ENCODE results near the gene ELN. TPM values are rescaled to one million over a fixed set of nuclear protein-coding genes. Genes with fewer than 3 reads are reported as not detected.

ELN gene
- total RNA-seq, 4 donors from 2014 or later: 5.3 to 14.8 (median 6.9) TPM

- in situ Hi-C loops (cut with MboI; ENCODE audit: low sequenced_read_pairs in 4 of 4): no loop called here
- H3K27ac ChIP-seq: no peak overlapping the region
- no peaks in the 10 kb centered on the region for H3K27me3 ChIP-seq
- H3K36me3 ChIP-seq: no peaks in the 10 kb centered on the region
- no peaks in the 10 kb centered on the region for H3K9me3 ChIP-seq
- DNase-seq (no peak), ATAC-seq (no peak)
- peaks cover 24 to 29% of the 10 kb centered on the region in 2 donors for H3K4me1 ChIP-seq
- intact Hi-C loops (cut with DNase I; ENCODE audit: low total_unique reads): no loop called here
- no peak for TF ChIP-seq POLR2A (IDR thresholded peaks at IDR 0.05)
- TF ChIP-seq, protein P1, sequence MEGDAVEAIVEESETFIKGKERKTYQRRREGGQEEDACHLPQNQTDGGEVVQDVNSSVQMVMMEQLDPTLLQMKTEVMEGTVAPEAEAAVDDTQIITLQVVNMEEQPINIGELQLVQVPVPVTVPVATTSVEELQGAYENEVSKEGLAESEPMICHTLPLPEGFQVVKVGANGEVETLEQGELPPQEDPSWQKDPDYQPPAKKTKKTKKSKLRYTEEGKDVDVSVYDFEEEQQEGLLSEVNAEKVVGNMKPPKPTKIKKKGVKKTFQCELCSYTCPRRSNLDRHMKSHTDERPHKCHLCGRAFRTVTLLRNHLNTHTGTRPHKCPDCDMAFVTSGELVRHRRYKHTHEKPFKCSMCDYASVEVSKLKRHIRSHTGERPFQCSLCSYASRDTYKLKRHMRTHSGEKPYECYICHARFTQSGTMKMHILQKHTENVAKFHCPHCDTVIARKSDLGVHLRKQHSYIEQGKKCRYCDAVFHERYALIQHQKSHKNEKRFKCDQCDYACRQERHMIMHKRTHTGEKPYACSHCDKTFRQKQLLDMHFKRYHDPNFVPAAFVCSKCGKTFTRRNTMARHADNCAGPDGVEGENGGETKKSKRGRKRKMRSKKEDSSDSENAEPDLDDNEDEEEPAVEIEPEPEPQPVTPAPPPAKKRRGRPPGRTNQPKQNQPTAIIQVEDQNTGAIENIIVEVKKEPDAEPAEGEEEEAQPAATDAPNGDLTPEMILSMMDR (IDR thresholded peaks at IDR 0.05 in 4 of 5, conservative IDR thresholded peaks at IDR 0.05 in 1 of 5): no peak
- no peak overlapping the region for H3K4me3 ChIP-seq
Measured at GRCh38 chr7:74014931-74015330, 13.0 kb upstream of the ELN start.

GRCh38 chr7:74015670-74016069, 12.3 kb upstream of the ELN start:
- intact Hi-C loops (cut with DNase I; ENCODE audit: low total_unique reads) (no loop called here), in situ Hi-C loops (cut with MboI; ENCODE audit: low sequenced_read_pairs in 4 of 4) (no loop called here)
- Histone ChIP-seq H3K9me3 (no peaks in the 10 kb centered on the region), H3K27me3 (no peaks in the 10 kb centered on the region), H3K36me3 (no peaks in the 10 kb centered on the region), H3K4me1 (peaks cover 17 to 22% of the 10 kb centered on the region in 2 donors), H3K27ac (no peak overlapping the region), H3K4me3 (no peak overlapping the region)
- DNase-seq: no peak
- ATAC-seq: no peak
- TF ChIP-seq, protein P1 (IDR thresholded peaks at IDR 0.05 in 4 of 5, conservative IDR thresholded peaks at IDR 0.05 in 1 of 5): no peak
- TF ChIP-seq POLR2A (IDR thresholded peaks at IDR 0.05): no peak

DNA sequence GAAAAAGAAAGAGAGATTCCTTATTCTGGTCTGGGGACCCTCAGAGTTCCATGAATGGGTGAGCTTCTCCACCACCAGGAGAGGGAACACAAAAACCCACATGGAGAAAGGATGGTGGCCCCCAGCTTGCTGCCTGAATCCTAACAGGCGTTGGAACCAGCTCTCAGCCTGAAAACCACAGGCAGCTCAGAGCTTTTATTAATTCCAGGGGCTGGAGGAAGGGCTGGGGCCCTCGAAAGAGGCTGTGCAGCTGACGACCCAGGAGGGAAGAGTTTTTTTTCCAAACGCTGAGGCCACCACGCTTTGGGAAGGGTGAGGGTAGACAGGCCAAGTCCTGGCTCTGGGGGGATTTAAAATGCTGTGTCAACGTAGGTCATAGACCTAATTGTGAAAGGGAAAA, 10.8 kb upstream of the ELN start:
- intact Hi-C loops (cut with DNase I; ENCODE audit: low total_unique reads): no loop called here
- in situ Hi-C loops (cut with MboI; ENCODE audit: low sequenced_read_pairs in 4 of 4): no loop called here
- DNase-seq: no peak

GRCh38 chr7:74018246-74018895, 9.6 kb upstream of the ELN start:
- ATAC-seq (no peak), DNase-seq (no peak)
- H3K27me3 ChIP-seq: no peaks in the 10 kb centered on the region
- in situ Hi-C loops (cut with MboI; ENCODE audit: low sequenced_read_pairs in 4 of 4) (no loop called here), intact Hi-C loops (cut with DNase I; ENCODE audit: low total_unique reads) (no loop called here)
- H3K4me3 ChIP-seq: no peak overlapping the region
- H3K27ac ChIP-seq: no peak overlapping the region
- no peaks in the 10 kb centered on the region for H3K36me3 ChIP-seq
- peaks cover 12 to 17% of the 10 kb centered on the region in 2 donors for H3K4me1 ChIP-seq
- TF ChIP-seq POLR2A (IDR thresholded peaks at IDR 0.05): no peak
- TF ChIP-seq, protein P1 (IDR thresholded peaks at IDR 0.05 in 4 of 5, conservative IDR thresholded peaks at IDR 0.05 in 1 of 5): no peak
- H3K9me3 ChIP-seq: no peaks in the 10 kb centered on the region

More for the DNA sequence above, 10.8 kb upstream of the ELN start:
- Histone ChIP-seq H3K9me3 (no peaks in the 10 kb centered on the region), H3K4me1 (peaks cover 17 to 21% of the 10 kb centered on the region in 2 donors), H3K27me3 (no peaks in the 10 kb centered on the region), H3K27ac (no peak overlapping the region), H3K4me3 (no peak overlapping the region), H3K36me3 (no peaks in the 10 kb centered on the region)
- ATAC-seq: no peak
- TF ChIP-seq, protein P1 (IDR thresholded peaks at IDR 0.05 in 4 of 5, conservative IDR thresholded peaks at IDR 0.05 in 1 of 5): no peak
- no peak for TF ChIP-seq POLR2A (IDR thresholded peaks at IDR 0.05)

GRCh38 chr7:74019149-74019548, 8.8 kb upstream of the ELN start:
- in situ Hi-C loops (cut with MboI; ENCODE audit: low sequenced_read_pairs in 4 of 4) (no loop called here), intact Hi-C loops (cut with DNase I; ENCODE audit: low total_unique reads) (no loop called here)
- TF ChIP-seq, protein P1 (IDR thresholded peaks at IDR 0.05 in 4 of 5, conservative IDR thresholded peaks at IDR 0.05 in 1 of 5): no peak
- TF ChIP-seq POLR2A (IDR thresholded peaks at IDR 0.05): no peak
- no peak overlapping the region for H3K27ac ChIP-seq
- peaks cover 4 to 16% of the 10 kb centered on the region in 2 donors for H3K4me1 ChIP-seq
- H3K27me3 ChIP-seq: peaks cover 0 to 6% (median 0%) of the 10 kb centered on the region in 3 donors
- H3K9me3 ChIP-seq: no peaks in the 10 kb centered on the region
- no peak overlapping the region for H3K4me3 ChIP-seq
- DNase-seq (no peak), ATAC-seq (no peak)
- H3K36me3 ChIP-seq: no peaks in the 10 kb centered on the region
